ENCODE results near the gene SPATA31D3. TPM values are rescaled to one million over a fixed set of nuclear protein-coding genes. Genes with fewer than 3 reads are reported as not detected.
"Not testable (repeated sequence)": the region's sequence is repeated elsewhere in the genome, so short reads cannot be mapped to it uniquely, and the experiment has no call there.

Gene SPATA31D3
- total and polyA plus RNA-seq, 2 experiments from 2014 or later: not detected

DNA sequence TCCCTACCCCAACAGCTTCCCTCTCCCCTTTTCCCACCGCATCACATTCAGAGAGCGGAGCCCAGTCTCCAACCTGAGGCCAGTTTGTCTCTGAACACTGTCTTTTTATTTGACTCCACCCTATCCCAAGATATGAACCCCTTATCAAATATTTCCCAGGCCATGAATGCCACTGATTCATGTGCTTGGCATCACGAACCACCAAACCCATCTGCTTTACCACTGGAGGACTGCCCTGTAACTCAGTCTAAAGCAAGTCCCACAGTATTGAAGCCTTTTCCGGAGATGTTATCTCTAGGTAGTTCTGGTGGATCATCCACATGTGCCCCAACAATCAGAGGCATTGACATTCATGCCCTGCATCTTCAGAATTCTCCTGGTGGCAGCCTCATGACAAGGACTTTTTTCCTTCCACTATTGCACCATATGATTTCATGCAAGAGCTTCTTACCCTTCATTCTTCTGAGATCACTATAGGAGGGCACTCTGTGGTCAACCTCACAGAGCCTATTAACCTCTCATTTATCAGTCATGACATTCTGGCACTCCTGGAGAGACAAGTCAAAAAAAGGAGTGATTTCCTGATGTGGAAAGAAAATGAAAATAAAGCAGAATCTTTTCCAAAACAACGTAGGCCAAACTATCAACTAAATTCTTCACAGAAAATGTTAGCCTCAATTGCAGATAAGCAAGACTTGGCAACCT, 27.3 kb upstream of the SPATA31D3 start:
- H3K4me2 ChIP-seq (ENCODE audit: unreplicated experiment): no peak overlapping the region
- H3K9me3 ChIP-seq (ENCODE audit: low read depth): no peaks in the 10 kb centered on the region
- no peaks in the 10 kb centered on the region for H3K9me2 ChIP-seq (ENCODE audit: insufficient read depth)
- H3K79me2 ChIP-seq (ENCODE audit: insufficient read depth): no peaks in the 10 kb centered on the region
- whole genome bisulfite sequencing, 2 experiments (ENCODE audit: low coverage in 1 of 2, low lambda C conversion rate in 2 of 2, missing lambda C conversion rate in 2 of 2): 71 to 76% methylated on average over 5 of the region's 5 CpGs
- no peaks in the 10 kb centered on the region for H3K36me3 ChIP-seq (ENCODE audit: low read depth)
- H3K27ac ChIP-seq: no peak overlapping the region
- no peaks in the 10 kb centered on the region for H3K4me1 ChIP-seq (ENCODE audit: insufficient read depth)
- no peak for TF ChIP-seq EZH2phosphoT487 (IDR thresholded peaks at IDR 0.05; ENCODE audit: insufficient read depth, low read depth)
- TF ChIP-seq EZH2 (IDR thresholded peaks at IDR 0.05; ENCODE audit: insufficient read depth, poor library complexity, severe bottlenecking): no peak
- H3F3A ChIP-seq (ENCODE audit: insufficient read depth): no peaks in the 10 kb centered on the region
- peak; percentile 8 for DNase-seq
- H3K4me3 ChIP-seq: no peak overlapping the region
- H4K20me1 ChIP-seq (ENCODE audit: insufficient read depth): no peaks in the 10 kb centered on the region
- no peaks in the 10 kb centered on the region for H3K27me3 ChIP-seq (replicated peaks; ENCODE audit: insufficient read depth)
- H3K9ac ChIP-seq: no peak overlapping the region
- no peak overlapping the region for H2AFZ ChIP-seq
- in situ Hi-C loops (cut with MboI): no loop called here

DNA sequence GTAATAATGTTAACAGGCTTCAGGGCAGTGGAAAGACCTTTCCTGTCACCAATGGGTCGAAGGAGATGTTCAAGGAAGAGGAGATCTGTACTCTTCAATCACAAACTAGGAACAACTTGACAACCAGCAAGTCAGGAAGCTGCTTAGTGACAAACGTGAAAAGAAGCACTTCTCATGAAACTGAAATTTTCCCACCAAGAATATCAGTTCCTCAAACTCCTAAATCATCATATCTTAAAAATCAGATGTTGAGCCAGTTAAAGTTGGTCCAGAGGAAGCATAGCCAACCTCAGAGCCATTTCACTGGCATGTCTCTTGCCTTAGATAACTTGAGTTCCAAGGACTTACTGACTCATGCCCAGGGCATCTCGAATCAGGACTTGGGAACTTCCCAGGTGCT, 24.8 kb upstream of the SPATA31D3 start:
- H3K79me2 ChIP-seq (ENCODE audit: insufficient read depth); H3K27ac ChIP-seq; H3K9me3 ChIP-seq (ENCODE audit: low read depth); H3K4me1 ChIP-seq (ENCODE audit: insufficient read depth); H3F3A ChIP-seq (ENCODE audit: insufficient read depth); H4K20me1 ChIP-seq (ENCODE audit: insufficient read depth); H3K36me3 ChIP-seq (ENCODE audit: low read depth); H3K9ac ChIP-seq; DNase-seq; in situ Hi-C loops (cut with MboI); H3K4me3 ChIP-seq; H3K27me3 ChIP-seq (replicated peaks; ENCODE audit: insufficient read depth); H2AFZ ChIP-seq; H3K9me2 ChIP-seq (ENCODE audit: insufficient read depth); H3K4me2 ChIP-seq (ENCODE audit: unreplicated experiment): not testable (repeated sequence)
- WGBS, 2 experiments (ENCODE audit: low coverage in 1 of 2, low lambda C conversion rate in 2 of 2, missing lambda C conversion rate in 2 of 2): 14 to 20% methylated on average over 1 of the region's 3 CpGs

DNA sequence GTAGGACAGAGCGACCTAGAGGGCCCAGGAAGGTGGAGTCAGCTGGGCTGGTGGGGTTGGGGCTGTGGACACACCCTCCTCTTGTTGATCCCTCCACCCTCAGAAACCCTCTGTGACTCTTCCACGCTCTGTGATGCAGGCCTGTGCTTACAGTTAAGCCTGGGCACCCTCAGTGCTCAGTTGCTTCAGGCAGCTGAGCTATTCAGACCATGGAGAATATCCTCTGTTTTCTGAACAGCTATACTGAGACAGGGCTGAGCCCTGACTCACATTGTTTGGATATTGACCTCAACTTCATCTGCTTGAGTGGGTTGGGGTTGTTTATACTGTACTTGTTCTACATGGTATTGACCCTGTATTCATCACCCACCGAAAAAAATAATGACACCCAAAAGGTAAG, 15.0 kb upstream of the SPATA31D3 start, which contains the start of gene SPATA31D4:
TSS of gene SPATA31D4 (plus strand) at position 124 of the 400 bp plus-strand sequence. CDS start at position 210, 86 bp downstream.
- H3K27me3 ChIP-seq (replicated peaks; ENCODE audit: insufficient read depth); H2AFZ ChIP-seq; in situ Hi-C loops (cut with MboI); H3K79me2 ChIP-seq (ENCODE audit: insufficient read depth); H3K9me3 ChIP-seq (ENCODE audit: low read depth); H3K9ac ChIP-seq; H3K4me2 ChIP-seq (ENCODE audit: unreplicated experiment); H3K36me3 ChIP-seq (ENCODE audit: low read depth); H3K4me1 ChIP-seq (ENCODE audit: insufficient read depth); H3K27ac ChIP-seq; DNase-seq; H3K4me3 ChIP-seq; H3K9me2 ChIP-seq (ENCODE audit: insufficient read depth); H3F3A ChIP-seq (ENCODE audit: insufficient read depth); H4K20me1 ChIP-seq (ENCODE audit: insufficient read depth): not testable (repeated sequence)
- WGBS, 2 experiments (ENCODE audit: low coverage in 1 of 2, low lambda C conversion rate in 2 of 2, missing lambda C conversion rate in 2 of 2): no CpG with 5 or more reads among the region's 3 CpGs

DNA sequence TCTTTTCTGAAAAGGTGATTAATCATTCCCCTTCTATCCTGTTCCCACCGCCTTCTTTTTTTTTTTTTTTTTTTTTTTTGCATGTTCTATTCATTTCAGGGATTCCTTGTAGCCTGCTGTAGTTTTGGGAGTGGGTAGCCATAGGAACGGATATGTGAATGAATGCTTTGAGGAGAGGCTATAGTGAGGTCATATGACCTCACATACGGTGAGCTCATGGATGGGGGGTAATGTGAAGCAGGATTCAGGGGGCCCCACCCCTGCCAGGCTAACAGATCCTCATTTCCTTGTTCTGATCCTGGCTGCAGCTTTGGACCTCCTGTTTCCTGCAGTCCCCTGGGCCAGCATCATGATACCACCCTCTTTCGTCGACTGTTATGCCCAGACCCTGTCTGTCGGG, 13.2 kb upstream of the SPATA31D3 start:
- DNase-seq; H3K9me2 ChIP-seq (ENCODE audit: insufficient read depth); H3K36me3 ChIP-seq (ENCODE audit: low read depth); H3K4me1 ChIP-seq (ENCODE audit: insufficient read depth); H3K9me3 ChIP-seq (ENCODE audit: low read depth); H3K79me2 ChIP-seq (ENCODE audit: insufficient read depth); H3K4me2 ChIP-seq (ENCODE audit: unreplicated experiment); H3K27ac ChIP-seq; in situ Hi-C loops (cut with MboI); H3K9ac ChIP-seq; H2AFZ ChIP-seq; H3K4me3 ChIP-seq; H4K20me1 ChIP-seq (ENCODE audit: insufficient read depth); H3K27me3 ChIP-seq (replicated peaks; ENCODE audit: insufficient read depth); H3F3A ChIP-seq (ENCODE audit: insufficient read depth): not testable (repeated sequence)
- WGBS, 2 experiments (ENCODE audit: low coverage in 1 of 2, low lambda C conversion rate in 2 of 2, missing lambda C conversion rate in 2 of 2): no CpG with 5 or more reads among the region's 6 CpGs

DNA sequence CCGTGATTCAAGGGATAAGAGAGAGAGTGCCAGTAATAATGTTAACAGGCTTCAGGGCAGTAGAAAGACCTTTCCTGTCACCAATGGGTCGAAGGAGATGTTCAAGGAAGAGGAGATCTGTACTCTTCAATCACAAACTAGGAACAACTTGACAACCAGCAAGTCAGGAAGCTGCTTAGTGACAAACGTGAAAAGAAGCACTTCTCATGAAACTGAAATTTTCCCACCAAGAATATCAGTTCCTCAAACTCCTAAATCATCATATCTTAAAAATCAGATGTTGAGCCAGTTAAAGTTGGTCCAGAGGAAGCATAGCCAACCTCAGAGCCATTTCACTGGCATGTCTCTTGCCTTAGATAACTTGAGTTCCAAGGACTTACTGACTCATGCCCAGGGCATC, 9.8 kb upstream of the SPATA31D3 start:
- H3K9me2 ChIP-seq (ENCODE audit: insufficient read depth); H3K4me2 ChIP-seq (ENCODE audit: unreplicated experiment); H3F3A ChIP-seq (ENCODE audit: insufficient read depth); H2AFZ ChIP-seq; H3K9ac ChIP-seq; H3K27me3 ChIP-seq (replicated peaks; ENCODE audit: insufficient read depth); H3K9me3 ChIP-seq (ENCODE audit: low read depth); H3K79me2 ChIP-seq (ENCODE audit: insufficient read depth); in situ Hi-C loops (cut with MboI); H3K27ac ChIP-seq; DNase-seq; H3K36me3 ChIP-seq (ENCODE audit: low read depth); H4K20me1 ChIP-seq (ENCODE audit: insufficient read depth); H3K4me1 ChIP-seq (ENCODE audit: insufficient read depth); H3K4me3 ChIP-seq: not testable (repeated sequence)
- no CpG with 5 or more reads among the region's 3 CpGs for WGBS, 2 experiments (ENCODE audit: low coverage in 1 of 2, low lambda C conversion rate in 2 of 2, missing lambda C conversion rate in 2 of 2)

DNA sequence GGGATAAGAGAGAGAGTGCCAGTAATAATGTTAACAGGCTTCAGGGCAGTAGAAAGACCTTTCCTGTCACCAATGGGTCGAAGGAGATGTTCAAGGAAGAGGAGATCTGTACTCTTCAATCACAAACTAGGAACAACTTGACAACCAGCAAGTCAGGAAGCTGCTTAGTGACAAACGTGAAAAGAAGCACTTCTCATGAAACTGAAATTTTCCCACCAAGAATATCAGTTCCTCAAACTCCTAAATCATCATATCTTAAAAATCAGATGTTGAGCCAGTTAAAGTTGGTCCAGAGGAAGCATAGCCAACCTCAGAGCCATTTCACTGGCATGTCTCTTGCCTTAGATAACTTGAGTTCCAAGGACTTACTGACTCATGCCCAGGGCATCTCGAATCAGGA, 5.3 kb downstream of the SPATA31D3 start:
- in situ Hi-C loops (cut with MboI); DNase-seq: not testable (repeated sequence)
- 0% methylated on average over 1 of the region's 3 CpGs; no CpG with 5 or more reads in 1 of the 2 experiments for WGBS, 2 experiments (ENCODE audit: low coverage in 1 of 2, low lambda C conversion rate in 2 of 2, missing lambda C conversion rate in 2 of 2)

More for the DNA sequence above, 5.3 kb downstream of the SPATA31D3 start:
- H2AFZ ChIP-seq; H4K20me1 ChIP-seq (ENCODE audit: insufficient read depth); H3F3A ChIP-seq (ENCODE audit: insufficient read depth); H3K4me1 ChIP-seq (ENCODE audit: insufficient read depth); H3K27me3 ChIP-seq (replicated peaks; ENCODE audit: insufficient read depth); H3K9me2 ChIP-seq (ENCODE audit: insufficient read depth); H3K4me2 ChIP-seq (ENCODE audit: unreplicated experiment); H3K79me2 ChIP-seq (ENCODE audit: insufficient read depth); H3K4me3 ChIP-seq; H3K9ac ChIP-seq; H3K9me3 ChIP-seq (ENCODE audit: low read depth); H3K27ac ChIP-seq; H3K36me3 ChIP-seq (ENCODE audit: low read depth): not testable (repeated sequence)

Measured in GM23248 (cell line).